WTC11 (cell line): ENCODE data around the gene GMIP.

ENCODE experiments used
- IRF2 ChIP-seq: sonication (generic); formaldehyde crosslinking; IDR thresholded peaks from 2 replicates; pipeline ENCODE4 v1.8.0; 2022; ENCODE audit warnings: low read depth, missing genetic modification reagents, borderline replicate concordance
- JUN ChIP-seq: sonication (generic); formaldehyde crosslinking; IDR thresholded peaks from 2 replicates; pipeline ENCODE4 v1.8.0; 2023; ENCODE audit warnings: mild to moderate bottlenecking, missing genetic modification reagents
- SMAD3 ChIP-seq: sonication (generic); formaldehyde crosslinking; IDR thresholded peaks from 2 replicates; pipeline ENCODE4 v1.8.0; 2022; ENCODE audit warnings: missing genetic modification reagents, mild to moderate bottlenecking, borderline replicate concordance
- TEAD4 ChIP-seq: sonication (generic); formaldehyde crosslinking; IDR thresholded peaks from 2 replicates; pipeline ENCODE4 v1.8.0; 2022; ENCODE audit warnings: mild to moderate bottlenecking, missing genetic modification reagents
- ZNF396 ChIP-seq: fragments of 250-450 bp; sonication (Bioruptor Pico); IDR thresholded peaks from 2 replicates; pipeline ENCODE4 v1.8.0; 2021; ENCODE audit warnings: mild to moderate bottlenecking, moderate library complexity, borderline replicate concordance
- TF ChIP-seq, protein P1 (sequence below): sonication (generic); formaldehyde crosslinking; IDR thresholded peaks from 2 replicates; pipeline ENCODE4 v1.8.1; 2023; ENCODE audit warnings: mild to moderate bottlenecking, missing genetic modification reagents, moderate library complexity
- TF ChIP-seq, protein P2 (sequence below): fragments of 200-600 bp; IDR thresholded peaks from 2 replicates; pipeline ENCODE4 v1.8.0; 2022; ENCODE audit warnings: antibody characterized with exemption

DNA sequence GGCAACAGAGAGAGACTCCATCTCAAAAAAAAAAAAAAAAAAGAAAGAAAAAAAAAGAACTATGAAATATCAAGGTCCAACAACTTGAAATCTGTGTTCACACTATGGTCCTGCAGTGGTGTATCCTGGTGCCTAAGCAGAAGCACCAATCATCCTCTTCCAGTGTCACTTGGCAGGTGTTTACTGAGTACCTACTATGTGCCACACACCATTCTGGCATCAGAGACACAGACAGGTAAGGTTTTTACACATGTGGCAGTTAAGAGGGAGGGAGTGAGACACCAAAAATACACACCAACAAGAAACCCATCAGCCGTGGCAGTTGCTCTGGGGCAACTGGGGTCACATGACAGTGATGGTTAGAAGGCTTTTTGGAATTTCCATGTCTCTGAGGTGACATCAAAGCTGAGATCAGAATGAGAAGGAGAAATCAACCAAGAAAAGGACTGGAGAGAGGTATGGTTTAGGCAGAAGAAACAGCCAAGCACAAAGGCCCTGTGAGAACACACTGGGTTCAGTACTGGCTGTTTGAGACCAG, 42.6 kb downstream of the GMIP start:
- no peak for TF ChIP-seq IRF2 (CRISPR knock-in tag)
- TF ChIP-seq, protein P1, sequence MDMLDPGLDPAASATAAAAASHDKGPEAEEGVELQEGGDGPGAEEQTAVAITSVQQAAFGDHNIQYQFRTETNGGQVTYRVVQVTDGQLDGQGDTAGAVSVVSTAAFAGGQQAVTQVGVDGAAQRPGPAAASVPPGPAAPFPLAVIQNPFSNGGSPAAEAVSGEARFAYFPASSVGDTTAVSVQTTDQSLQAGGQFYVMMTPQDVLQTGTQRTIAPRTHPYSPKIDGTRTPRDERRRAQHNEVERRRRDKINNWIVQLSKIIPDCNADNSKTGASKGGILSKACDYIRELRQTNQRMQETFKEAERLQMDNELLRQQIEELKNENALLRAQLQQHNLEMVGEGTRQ (CRISPR knock-in tag): no peak
- TF ChIP-seq SMAD3 (CRISPR knock-in tag): no peak
- no peak for TF ChIP-seq ZNF396 (CRISPR knock-in tag)
- TF ChIP-seq, protein P2, sequence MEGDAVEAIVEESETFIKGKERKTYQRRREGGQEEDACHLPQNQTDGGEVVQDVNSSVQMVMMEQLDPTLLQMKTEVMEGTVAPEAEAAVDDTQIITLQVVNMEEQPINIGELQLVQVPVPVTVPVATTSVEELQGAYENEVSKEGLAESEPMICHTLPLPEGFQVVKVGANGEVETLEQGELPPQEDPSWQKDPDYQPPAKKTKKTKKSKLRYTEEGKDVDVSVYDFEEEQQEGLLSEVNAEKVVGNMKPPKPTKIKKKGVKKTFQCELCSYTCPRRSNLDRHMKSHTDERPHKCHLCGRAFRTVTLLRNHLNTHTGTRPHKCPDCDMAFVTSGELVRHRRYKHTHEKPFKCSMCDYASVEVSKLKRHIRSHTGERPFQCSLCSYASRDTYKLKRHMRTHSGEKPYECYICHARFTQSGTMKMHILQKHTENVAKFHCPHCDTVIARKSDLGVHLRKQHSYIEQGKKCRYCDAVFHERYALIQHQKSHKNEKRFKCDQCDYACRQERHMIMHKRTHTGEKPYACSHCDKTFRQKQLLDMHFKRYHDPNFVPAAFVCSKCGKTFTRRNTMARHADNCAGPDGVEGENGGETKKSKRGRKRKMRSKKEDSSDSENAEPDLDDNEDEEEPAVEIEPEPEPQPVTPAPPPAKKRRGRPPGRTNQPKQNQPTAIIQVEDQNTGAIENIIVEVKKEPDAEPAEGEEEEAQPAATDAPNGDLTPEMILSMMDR: no peak
- no peak for TF ChIP-seq JUN (CRISPR knock-in tag)
- TF ChIP-seq TEAD4: no peak
